A673 (cell line): ENCODE measurements around the gene WNT4. TPM values are rescaled to one million over a fixed set of nuclear protein-coding genes. Genes with fewer than 3 reads are reported as not detected.

ENCODE experiments used
- BruUV-seq: library from RNA; stranded (reverse); fragments of 400-500 nt; replicated peaks from 2 replicates; lab custom pipeline; 2021; lab: Mats Ljungman, UMichigan
- CTCF ChIA-PET: fragments of 300-600 bp; sonication (Branson Sonifier 250); formaldehyde crosslinking; loops from one replicate; lab custom pipeline; 2022; ENCODE audit warnings: antibody characterized with exemption; lab: Charles Lee
- POLR2A ChIA-PET: fragments of 300-600 bp; sonication (Branson Sonifier 250); formaldehyde crosslinking; loops from one replicate; lab custom pipeline; 2022; ENCODE audit warnings: antibody characterized with exemption; ENCODE audit not compliant: low non-redundant PET; lab: Charles Lee
- DNase-seq: peaks from one replicate; pipeline ENCODE4 v3.0.0-alpha.2; 2015; ENCODE audit warnings: low spot score
- H3K27ac ChIP-seq: fragments of 200-600 bp; sonication (generic); 2 replicates; pipeline ENCODE4 v1.5.1; 2016; ENCODE audit warnings: mixed run types, low read depth, mild to moderate bottlenecking, mixed read lengths, antibody characterized with exemption, low read length; ENCODE audit not compliant: poor library complexity, severe bottlenecking
- H3K27me3 ChIP-seq: fragments of 200-600 bp; sonication (generic); replicated peaks from 2 replicates; pipeline ENCODE4 v1.6.1; 2017; ENCODE audit warnings: mixed run types, low read depth, mild to moderate bottlenecking, mixed read lengths, antibody characterized with exemption, low read length; ENCODE audit not compliant: insufficient read depth, poor library complexity
- H3K36me3 ChIP-seq: fragments of 200-600 bp; sonication (generic); 2 replicates; pipeline ENCODE4 v1.6.1; 2016; ENCODE audit warnings: mixed run types, mild to moderate bottlenecking, mixed read lengths, antibody characterized with exemption, low read length; ENCODE audit not compliant: insufficient read depth, poor library complexity, severe bottlenecking
- H3K4me1 ChIP-seq: fragments of 200-600 bp; sonication (generic); 2 replicates; pipeline ENCODE4 v1.6.1; 2017; ENCODE audit warnings: mixed run types, mild to moderate bottlenecking, mixed read lengths, antibody characterized with exemption, low read length; ENCODE audit not compliant: insufficient read depth, poor library complexity, severe bottlenecking
- H3K4me3 ChIP-seq: fragments of 200-600 bp; sonication (generic); 2 replicates; pipeline ENCODE4 v1.5.1; 2016; ENCODE audit warnings: low read depth, mixed run types, mild to moderate bottlenecking, mixed read lengths, low read length; ENCODE audit not compliant: poor library complexity, severe bottlenecking
- H3K9me3 ChIP-seq: fragments of 200-600 bp; sonication (generic); 2 replicates; pipeline ENCODE4 v1.6.1; 2016; ENCODE audit warnings: mixed run types, low read depth, mild to moderate bottlenecking, mixed read lengths, antibody characterized with exemption, low read length; ENCODE audit not compliant: poor library complexity, severe bottlenecking
- CTCF ChIP-seq: fragments of 300-800, 200-600 bp; sonication (generic); conservative IDR thresholded peaks from 2 replicates; pipeline ENCODE4 v1.5.1; 2017; ENCODE audit warnings: low read depth, mild to moderate bottlenecking, antibody characterized with exemption, low read length, moderate library complexity, mixed read lengths
- EZH2 ChIP-seq: fragments of 200-600 bp; sonication (generic); IDR thresholded peaks from 2 replicates; pipeline ENCODE4 v1.6.1; 2017; ENCODE audit warnings: borderline replicate concordance, low read depth, mild to moderate bottlenecking, mixed read lengths, antibody characterized with exemption, low read length; ENCODE audit not compliant: poor library complexity, severe bottlenecking
- intact Hi-C: fragments of 100-400 bp; cut with micrococcal nuclease; formaldehyde crosslinking; loops from one replicate; pipeline ENCODE4 v1.10.0; 2022; ENCODE audit not compliant: unreplicated experiment
- total RNA-seq: library from RNA; stranded (reverse); gene quantifications from 2 replicates; pipeline ENCODE4 v1.2.3, GENCODE V29; 2021

Gene WNT4
- total RNA-seq, 1 experiment from 2014 or later, result not detected

DNA sequence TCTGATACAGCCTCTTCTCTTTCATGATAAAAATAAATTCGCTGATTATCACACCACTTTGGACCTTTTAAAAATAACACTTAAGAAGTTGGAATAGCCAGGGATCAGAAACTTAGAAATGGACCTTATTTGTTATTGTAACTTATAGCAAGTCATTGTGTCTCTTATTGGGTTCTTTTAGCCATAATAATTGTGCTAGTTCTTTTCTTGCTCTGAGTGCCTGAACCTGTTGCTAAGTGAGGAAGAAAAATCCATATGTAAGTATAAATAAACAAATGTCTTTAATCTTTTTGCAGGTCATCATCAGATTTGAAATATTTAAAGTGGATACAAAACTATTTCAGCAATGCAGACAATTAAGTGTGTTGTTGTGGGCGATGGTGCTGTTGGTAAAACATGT is 64.8 kb downstream of the WNT4 start:
- Histone ChIP-seq H3K36me3 (peaks cover 13% of the 10 kb centered on the region), H3K4me3 (no peak overlapping the region), H3K27ac (no peak overlapping the region), H3K4me1 (peaks cover 4% of the 10 kb centered on the region), H3K27me3 (no peaks in the 10 kb centered on the region), H3K9me3 (no peaks in the 10 kb centered on the region)
- ChIA-PET CTCF (no interaction called here), POLR2A (no interaction called here)
- BruUV-seq, result no TSS peak
- TF ChIP-seq CTCF (no peak), EZH2 (no peak)
- intact Hi-C loops, result no loop called here
- DNase-seq, result no peak

- TF ChIP-seq CTCF (no peak), EZH2 (no peak)
- BruUV-seq, result no TSS peak
- Histone ChIP-seq H3K4me3 (no peak overlapping the region), H3K36me3 (peaks cover 13% of the 10 kb centered on the region), H3K27me3 (no peaks in the 10 kb centered on the region), H3K27ac (no peak overlapping the region), H3K4me1 (peaks cover 5% of the 10 kb centered on the region), H3K9me3 (no peaks in the 10 kb centered on the region)
- ChIA-PET POLR2A (no interaction called here), CTCF (no interaction called here)
- no peak for DNase-seq
- intact Hi-C loops, result no loop called here
Measured at GRCh38 chr1:22077728-22078127, 65.2 kb downstream of the WNT4 start.

- no TSS peak for BruUV-seq
- ChIA-PET CTCF (no interaction called here), POLR2A (no interaction called here)
- no peak for DNase-seq
- Histone ChIP-seq H3K27me3 (no peaks in the 10 kb centered on the region), H3K4me3 (no peak overlapping the region), H3K4me1 (peaks cover 7% of the 10 kb centered on the region), H3K27ac (no peak overlapping the region), H3K9me3 (no peaks in the 10 kb centered on the region), H3K36me3 (peaks cover 4% of the 10 kb centered on the region)
- intact Hi-C loops, result no loop called here
- no peak for TF ChIP-seq EZH2
- no peak for TF ChIP-seq CTCF
Measured at GRCh38 chr1:22076346-22076745, 66.6 kb downstream of the WNT4 start.
